HCEC 1CT (cell line): ENCODE data around the gene CCDC149.

Experiments used
- DNase-seq: peaks from one replicate; pipeline ENCODE4 v3.0.0-alpha.2; 2017

CCDC149 gene

DNA sequence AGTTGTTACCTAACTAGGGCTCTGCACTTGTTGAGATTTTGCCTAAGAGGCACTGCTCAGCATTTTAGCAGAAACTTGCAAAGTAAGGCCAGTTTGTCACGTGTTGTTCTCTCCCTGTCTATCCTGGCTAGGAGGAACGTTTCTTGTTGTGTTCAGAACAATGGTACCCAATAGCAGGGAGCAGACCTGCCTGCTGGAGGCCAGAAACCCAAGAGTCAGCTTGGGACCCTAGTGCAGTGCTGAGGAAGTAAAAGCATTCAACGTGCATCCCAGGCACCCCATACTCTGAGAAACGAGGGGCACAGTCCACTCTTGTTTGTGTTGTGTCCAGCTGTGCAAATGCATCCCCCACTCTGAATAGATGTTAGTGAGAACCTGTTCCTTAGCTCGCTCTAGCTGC lies 75.1 kb downstream of the CCDC149 start:
- no peak for DNase-seq

DNA sequence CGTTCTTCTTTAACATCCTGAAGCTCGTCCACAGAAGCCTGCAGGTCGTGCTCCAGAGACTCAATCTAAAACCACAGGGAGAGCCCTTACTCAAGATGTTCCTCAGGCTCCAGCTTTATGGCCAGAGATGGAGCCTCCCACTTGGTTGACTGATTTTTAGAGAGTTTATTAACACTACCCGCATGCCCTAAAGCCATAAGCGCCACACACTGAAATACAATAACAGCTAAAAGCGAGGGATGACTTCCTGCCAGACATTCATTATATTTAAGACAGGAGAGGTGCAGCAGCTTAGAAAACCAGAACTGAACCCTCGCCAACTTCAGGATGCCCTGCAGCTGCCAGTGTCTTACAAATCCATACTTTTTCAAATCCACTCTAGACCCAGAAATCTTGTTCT lies 75.5 kb downstream of the CCDC149 start:
- no peak for DNase-seq

DNA sequence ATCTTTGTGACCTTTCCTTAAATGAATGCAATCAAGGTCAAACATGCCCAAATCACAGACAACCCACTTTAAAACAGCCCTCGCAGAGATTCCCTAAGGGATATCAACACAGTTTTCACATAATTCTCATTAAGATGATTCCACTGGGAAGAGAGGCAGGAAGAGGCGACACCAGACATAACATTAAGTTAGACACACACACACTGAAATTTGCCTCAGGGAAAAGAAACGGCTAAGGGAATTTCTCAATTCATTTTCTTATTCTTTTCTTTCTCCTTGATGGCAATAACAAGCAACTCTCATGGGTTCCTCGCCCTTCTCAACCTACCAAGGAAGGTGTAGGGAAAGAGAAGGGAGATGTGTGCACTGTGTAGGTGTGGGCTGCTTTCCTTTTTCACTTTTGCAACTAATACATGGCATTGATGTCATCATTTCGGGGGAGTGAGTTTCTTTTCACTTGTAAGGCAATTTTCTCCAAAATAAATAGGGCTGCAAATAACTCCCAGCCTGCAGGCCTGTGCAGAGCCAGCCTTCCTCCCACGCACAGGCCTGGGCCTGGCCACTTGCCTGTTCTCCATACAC lies 76.1 kb downstream of the CCDC149 start:
- DNase-seq = no peak

DNA sequence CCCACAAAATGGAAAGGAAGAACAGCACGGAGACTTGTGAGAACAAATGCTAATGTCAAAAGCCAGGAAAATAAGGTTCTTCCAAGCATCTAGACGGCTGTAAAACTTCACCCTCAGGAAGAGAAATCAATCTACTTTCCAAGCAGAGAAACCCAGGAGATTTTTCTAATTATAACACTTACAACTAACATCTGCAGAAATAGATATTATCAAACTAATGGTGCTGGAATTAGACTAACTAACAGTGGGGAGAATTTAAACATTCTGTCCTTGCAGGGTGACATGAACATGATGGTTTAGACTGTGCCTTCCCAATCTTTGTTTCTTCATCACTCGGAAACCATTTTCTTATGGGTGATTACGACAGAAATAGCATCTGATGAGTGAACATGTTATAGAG lies 77.1 kb downstream of the CCDC149 start:
- no peak for DNase-seq

DNA sequence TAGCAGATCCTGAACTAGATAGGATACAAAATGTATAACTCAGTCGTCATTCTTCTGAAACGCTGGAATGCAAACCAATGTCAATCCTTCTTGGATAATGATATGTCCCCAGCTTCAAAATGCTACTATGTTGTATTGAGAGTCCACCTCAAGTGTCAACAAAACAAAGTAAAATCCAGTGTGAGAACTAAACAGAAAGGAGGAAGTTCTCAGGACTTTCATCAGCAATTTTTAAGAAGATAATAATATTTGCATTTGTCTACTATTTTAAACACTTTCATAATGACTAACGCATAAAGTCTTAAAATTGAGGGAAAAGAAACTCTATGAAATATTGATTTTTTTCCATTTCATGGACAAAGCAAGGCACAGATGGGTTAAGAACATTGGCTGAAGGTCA lies 81.2 kb downstream of the CCDC149 start:
- DNase-seq = no peak

DNA sequence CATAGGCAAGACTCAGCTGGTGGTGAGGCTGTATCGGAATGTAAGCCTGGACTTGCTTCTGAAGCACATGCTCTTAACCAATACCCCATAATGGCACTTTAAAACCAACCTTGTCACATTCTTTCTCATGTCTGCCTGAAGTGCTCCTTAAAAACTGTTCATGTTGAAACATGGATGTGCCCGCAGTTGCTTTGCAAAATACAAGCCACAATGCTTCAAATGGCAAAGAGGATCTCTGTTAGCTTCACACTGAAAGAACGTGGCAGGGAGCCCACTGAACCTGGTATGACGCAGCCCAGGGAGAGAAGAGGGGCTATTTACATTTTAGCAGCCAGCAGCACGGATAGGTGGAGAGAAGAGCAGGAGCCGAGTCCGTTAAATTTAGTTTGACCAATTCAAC lies 88.1 kb downstream of the CCDC149 start:
- DNase-seq = no peak

DNA sequence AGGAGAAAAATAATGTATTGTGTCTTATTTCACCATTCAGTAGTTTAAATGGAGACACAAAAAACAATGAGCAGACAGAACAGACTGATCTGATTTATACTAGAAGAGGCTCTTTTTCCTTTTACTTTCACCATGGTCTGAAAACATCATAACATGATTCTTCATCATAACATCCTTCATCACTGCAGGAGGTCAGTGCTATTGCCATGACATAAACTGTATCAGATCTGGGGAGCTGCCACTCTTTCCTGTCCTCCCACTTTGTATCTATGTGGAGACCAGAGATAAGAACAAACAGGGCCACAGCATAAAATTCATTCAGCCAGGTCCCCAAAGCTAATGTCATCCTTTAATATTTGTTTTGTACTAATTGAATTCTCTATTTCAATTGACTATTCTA lies 92.3 kb downstream of the CCDC149 start:
- DNase-seq = no peak

DNA sequence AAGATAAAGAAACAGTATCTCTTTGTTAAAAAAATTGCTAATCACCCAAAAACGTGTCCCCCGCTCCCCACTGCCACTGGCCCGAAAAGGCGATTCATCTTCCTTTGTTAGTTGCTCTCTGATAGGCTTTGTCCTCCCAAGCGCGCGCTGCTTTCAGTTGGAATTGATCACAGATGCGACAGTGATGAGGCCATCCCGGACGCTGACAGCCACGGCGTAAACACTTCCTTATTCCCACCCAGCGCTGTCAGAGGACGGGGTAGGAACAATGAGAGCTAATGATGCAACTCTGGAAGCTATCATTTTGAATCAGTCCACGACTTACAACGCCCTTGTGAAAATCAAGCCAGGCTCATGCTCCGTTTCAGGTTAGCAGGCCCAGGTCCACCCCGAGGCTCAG lies 96.0 kb downstream of the CCDC149 start:
- no peak for DNase-seq

DNA sequence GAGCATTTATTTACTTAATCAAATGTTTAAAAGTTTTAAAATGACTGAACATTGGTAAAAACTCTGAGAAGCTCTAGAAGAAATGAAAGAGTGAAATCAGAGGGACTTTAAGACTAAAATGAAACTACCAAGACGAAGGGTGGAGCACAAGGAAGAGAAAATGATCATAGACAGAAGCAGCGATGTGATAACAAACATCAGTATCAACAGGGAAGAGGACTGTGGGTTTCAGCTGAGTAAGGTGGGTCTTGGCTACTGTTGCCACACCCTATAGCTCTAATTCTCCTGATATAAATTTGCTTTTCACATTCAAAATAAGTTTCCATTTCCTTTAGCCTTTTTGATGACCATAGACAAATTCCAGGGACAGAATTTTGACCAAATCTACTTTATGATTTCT lies 99.1 kb downstream of the CCDC149 start:
- no peak for DNase-seq

DNA sequence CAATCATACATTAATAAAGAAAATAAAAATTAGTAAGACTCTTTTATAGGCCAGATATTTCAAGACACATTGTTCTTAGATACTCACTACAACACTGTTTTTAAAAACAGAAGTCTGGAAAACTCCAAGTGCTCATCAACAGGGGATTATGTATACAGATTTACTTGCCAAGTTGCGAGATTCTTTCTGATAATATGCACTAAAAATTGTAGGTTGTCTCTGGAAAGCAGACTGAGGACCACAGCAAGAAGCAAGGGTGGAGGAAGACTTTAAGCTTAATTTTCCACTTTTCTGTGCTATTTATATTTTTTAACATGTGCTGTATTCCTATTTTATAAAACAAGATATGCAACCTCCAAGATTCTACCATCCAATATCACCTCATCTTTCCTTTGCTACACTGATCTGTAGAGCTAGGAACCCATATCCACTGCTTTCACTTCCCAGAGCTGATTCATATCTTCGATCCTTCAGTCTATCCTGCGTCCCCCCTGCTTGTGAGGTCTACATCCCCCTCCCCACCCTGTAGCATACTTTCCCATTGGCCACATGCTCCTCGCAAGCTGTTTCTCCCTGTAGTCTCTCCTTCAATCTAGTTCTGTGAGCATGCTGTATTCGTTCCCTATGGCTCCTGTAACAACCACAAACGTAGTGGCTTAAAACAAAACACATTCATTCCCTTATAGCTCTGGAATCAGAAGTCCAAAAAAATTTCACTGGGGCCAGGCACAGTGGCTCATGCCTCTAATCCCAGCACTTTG lies 101.8 kb downstream of the CCDC149 start:
- DNase-seq = no peak

DNA sequence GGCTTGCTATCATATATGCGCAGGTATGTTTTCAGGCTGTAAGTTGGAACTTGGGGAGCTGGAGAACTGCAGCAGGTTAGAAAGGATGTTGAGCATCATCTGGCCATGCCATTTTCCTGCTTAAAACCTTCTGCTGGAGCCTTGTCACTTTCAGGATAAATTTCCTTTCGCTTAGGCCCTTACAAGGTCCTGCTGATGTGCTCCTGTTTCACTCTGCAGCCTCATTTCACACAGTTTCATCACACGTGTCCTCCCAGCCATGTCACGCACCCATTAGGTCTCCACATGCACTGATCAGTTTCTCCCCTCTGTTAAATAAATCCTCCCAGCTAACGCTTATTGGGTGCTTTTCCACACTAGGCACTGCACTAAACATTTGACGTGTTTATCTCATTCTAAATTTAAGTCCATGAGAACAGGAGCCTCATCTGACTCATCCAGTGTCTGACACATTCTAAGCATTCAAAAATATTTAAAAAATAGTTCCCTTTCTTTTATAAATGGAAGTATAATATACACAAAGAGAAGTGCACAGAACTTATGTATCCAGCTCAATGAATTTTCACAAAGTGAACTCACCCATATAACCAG lies 102.9 kb downstream of the CCDC149 start:
- peak; percentile 39 for DNase-seq

DNA sequence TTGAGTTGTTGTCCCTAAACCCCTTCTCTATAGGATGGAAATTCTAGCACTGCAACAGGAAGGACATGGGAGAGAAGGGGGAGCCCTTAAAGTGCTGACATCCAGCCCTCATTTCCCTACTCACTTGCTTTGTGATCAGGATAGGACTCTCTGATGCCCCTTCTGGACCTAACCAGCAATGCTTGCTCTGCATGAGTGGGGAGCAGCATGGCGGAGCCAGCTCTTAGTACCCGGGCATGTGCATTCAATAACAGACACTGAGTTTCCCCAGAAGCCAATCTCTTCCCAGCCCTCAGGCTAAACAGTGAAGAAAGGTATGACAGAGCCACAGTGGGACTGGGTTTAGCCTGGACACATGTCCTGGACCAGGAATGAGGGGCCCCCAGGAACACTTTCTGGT lies 103.5 kb downstream of the CCDC149 start:
- DNase-seq = no peak

DNA sequence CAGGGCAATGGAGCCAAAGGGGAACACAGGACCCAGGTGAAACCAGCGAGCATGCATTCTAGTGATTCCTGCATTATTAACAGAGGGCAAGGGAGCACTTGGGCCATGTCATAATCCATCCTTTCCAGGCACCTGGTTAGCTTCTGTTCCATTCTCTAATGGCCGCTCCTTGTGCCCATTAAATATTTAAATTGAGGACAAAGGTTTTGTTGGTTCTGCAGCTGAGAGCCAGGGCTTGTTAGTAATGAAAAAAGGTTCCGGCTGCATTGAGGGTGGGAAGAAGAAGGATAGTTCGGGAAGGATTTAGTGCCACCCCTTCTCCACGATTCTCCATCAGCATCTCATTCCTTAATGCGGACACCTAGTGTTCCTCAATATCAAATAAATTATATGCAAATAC lies 103.9 kb downstream of the CCDC149 start:
- no peak for DNase-seq

DNA sequence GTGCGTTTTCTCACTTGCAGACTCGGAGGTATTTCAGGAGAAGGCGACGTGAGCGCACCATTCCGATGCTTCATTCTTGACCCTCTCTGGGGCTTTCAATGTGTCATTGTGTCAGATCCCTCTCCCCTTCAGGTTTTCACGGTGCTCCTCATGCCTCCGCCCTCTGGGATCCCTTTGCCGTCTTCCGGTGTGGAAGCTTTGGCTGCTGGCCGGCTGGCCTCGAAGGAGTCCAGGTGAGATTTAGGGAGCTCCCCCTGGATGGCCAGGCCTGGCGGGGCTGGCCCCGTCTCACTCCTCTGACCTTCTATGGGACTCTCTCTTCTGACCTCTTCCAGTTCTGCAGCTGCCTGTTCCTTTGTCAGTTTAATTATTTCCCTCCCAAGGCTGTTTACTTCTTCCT lies 104.6 kb downstream of the CCDC149 start:
- no peak for DNase-seq

DNA sequence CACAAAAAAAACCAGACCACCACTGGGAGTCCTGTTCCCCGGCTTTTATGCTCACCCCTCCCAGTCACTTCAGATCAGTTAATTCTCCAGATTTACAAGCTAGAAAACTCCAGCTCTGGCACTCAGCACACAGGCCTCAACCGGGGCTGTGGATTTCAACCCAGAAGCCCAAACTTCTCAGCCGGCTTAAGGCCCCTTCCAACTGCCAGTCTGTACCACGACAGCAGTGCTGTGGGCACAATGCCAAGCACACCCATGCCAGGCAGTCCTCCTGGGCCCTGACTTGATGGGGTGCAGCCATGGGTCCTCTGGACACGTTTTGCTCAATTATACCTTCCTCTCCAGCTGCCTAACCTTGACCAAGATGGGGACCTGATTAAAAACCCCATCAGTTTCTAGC lies 105.2 kb downstream of the CCDC149 start:
- DNase-seq = no peak

DNA sequence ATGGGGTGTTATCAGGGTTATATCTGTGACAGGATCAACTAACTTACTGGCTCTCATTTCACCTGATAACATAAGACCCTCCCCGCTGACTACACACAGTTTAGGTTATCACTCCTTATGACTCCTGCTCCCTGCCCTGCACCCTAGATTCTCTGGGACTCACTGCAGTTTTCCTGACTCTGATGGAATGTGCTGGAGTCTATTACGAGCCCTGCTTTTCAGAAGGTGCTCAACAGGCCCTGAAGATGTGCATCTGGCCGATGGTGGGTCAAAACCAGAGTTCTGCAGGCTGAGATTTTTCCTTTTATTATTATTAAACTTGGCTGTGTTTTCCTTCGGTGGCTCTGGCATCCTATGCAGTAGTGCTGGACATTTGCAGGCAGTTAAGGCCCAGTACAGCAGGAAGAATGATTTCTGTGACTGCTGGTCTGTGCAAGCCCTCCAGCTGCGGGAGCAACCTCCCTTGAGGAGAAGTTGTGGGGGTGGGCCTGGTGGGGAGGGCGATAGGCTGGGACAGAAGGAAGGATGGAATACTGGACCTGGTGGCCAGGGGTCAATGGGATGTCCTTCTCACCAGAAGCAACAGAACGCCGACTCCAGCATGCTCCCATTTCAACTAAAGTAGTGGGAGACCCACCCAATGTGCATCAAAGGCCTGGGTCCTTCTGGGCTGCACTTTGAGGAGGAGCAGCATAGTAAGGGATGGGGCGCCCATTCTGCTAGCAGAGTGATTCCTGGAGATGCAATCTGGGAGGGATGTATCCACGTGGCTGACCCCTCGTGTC lies 106.4 kb downstream of the CCDC149 start:
- DNase-seq = no peak

DNA sequence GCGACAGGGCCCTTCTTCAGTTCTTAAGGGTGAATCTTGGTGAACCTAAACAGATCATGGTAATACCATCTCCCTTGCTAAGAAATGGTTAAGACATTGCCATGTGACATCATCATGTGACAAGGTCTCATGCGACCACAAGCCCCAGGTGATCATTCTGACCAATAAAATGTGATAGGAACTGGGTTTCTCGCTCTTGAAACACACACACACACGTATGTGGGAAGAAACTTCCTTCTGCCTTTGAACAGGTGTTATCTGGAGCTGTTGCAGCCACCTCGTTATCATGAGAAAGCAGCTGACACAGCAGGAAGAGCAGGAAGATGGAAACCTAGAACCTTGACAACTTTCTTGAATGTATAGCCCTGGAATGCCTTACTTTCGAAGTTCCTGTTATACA lies 107.3 kb downstream of the CCDC149 start:
- no peak for DNase-seq

DNA sequence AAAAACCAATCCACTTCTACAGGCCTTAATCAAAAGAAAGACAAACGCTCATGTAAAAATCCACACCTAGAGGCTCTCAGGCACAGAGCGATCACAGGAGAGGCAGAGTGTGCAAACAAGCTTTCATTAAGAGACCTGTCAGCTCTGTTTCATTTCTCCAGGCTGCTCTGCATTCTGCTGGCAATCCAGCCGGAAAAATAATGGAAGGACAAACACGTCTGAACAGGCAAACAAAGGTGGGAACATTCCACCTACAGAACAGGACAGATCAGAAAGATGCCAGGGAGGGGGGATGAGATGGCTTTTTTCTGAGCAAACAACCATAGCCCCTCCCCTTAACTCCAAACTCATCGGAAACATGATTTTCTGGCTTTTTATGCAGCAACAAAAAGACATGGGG lies 107.8 kb downstream of the CCDC149 start:
- no peak for DNase-seq

DNA sequence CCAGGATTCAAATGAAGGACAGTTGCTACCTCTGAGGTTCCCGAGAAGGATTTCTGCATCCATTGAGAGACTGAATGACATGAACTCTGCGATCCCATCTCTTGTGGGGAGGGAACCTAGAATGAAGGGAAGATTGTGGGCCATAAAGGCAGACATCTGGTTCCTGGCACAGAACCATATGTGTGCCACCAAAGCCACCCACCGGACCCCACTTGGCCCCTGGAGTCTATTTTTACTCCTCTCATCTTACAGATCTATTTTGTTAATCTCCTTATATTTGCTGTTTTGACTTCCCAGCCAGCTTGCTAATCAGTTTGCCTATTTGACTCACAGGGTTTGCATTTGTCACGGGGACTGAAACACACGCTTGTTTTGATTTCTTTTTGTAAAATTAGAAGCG lies 110.2 kb downstream of the CCDC149 start:
- no peak for DNase-seq

DNA sequence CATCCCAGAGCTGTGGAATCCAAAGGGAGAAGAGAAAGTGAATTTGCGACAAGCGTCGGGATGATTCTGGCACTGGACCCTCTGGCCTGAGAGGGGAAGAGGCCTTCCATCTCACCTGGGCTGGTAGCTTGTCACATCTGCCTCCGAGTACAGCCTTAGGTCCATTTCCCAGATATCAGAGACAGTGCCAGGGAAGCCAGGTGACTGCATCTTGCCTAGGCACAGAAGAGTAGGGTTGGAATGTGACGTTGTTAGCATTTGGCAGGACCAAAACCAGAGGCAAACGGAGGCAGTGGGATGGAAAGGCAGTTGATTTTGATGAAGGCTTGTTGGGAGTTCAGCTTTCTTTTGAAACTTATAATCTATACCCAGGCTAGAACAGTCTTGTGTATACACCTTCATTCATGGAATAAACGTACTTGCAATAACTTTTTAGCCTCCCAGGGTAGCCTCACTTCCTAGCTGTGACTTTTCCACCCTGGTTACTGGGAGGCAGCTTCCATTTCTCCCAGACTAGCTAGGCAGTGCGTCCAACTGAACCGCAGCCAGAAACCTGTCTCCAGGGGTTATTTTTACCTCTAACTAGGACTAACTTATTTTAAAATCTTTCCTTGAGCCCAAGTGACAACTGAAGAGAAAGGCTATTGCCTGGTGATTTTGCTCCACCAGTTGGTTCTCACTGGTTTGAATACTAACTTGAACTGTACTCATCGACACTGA lies 111.5 kb downstream of the CCDC149 start:
- no peak for DNase-seq

DNA sequence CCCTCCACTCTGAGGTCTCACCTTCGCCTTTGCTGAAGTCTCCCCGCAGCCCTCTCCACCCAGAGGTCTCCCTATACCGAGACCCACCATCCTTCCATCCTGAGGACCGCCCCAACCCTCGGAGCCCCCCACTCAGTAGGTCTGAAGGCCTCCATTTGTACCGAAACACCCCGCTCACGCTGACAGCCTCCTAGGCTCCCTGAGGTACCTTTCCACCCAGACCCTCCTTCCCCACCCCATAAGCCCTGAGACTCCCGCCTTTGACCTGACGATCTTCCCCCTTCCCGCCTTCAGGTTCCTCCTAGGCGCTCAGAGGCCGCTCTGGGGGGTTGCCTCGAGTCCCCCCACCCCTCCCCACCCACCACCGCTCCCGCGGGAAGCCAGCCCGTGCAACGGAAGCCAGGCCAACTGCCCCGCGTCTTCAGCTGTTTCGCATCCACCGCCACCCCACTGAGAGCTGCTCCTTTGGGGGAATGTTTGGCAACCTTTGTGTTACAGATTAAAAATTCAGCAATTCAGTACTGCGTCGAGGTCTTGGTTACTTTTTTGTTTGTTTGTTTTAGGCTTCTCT lies 112.4 kb downstream of the CCDC149 start:
- no peak for DNase-seq

DNA sequence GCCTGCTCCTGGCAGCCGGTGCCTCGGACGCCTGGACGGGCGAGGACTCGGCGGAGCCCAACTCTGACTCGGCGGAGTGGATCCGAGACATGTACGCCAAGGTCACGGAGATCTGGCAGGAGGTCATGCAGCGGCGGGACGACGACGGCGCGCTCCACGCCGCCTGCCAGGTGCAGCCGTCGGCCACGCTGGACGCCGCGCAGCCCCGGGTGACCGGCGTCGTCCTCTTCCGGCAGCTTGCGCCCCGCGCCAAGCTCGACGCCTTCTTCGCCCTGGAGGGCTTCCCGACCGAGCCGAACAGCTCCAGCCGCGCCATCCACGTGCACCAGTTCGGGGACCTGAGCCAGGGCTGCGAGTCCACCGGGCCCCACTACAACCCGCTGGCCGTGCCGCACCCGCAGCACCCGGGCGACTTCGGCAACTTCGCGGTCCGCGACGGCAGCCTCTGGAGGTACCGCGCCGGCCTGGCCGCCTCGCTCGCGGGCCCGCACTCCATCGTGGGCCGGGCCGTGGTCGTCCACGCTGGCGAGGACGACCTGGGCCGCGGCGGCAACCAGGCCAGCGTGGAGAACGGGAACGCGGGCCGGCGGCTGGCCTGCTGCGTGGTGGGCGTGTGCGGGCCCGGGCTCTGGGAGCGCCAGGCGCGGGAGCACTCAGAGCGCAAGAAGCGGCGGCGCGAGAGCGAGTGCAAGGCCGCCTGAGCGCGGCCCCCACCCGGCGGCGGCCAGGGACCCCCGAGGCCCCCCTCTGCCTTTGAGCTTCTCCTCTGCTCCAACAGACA lies 113.1 kb downstream of the CCDC149 start:
- no peak for DNase-seq
